NCI-H2081 (cell line): ENCODE results near the gene P3H4.
"Not testable (repeated sequence)": the region's sequence is repeated elsewhere in the genome, so short reads cannot be mapped to it uniquely, and the experiment has no call there.

Experiments used
- DNase-seq, 2 experiments: peaks; one replicate each; lab custom pipeline; 2025; lab: John Stamatoyannopoulos, UW

The P3H4 gene

GRCh38 chr17:41792845-41793783, 18.6 kb downstream of the P3H4 start:
- no peak for DNase-seq

GRCh38 chr17:41787021-41787418, 24.7 kb downstream of the P3H4 start:
- no peak for DNase-seq

GRCh38 chr17:41786227-41787020, 25.3 kb downstream of the P3H4 start, which contains the start of gene JUP:
JUP (minus strand) TSS chr17:41786711; CDS start chr17:41771854, 14,857 bp downstream.
- DNase-seq, result peak; percentile 100

- DNase-seq, result peak; percentile 61
These were observed 25.9 kb downstream of the P3H4 start for GRCh38 chr17:41785859-41786226.

- no peak for DNase-seq
These were observed 26.5 kb downstream of the P3H4 start for GRCh38 chr17:41785091-41785858.

GRCh38 chr17:41784207-41784744, 27.5 kb downstream of the P3H4 start:
- DNase-seq, result no peak

GRCh38 chr17:41782142-41782541, 29.6 kb downstream of the P3H4 start:
- no peak for DNase-seq

- DNase-seq, result no peak
These were observed 30.2 kb downstream of the P3H4 start for GRCh38 chr17:41781404-41782110.

GRCh38 chr17:41779954-41780353, 31.8 kb downstream of the P3H4 start:
- DNase-seq, result no peak

- DNase-seq, result peak; percentile 87 to 93
These were observed 34.1 kb downstream of the P3H4 start for GRCh38 chr17:41777574-41778188.

- peak in 1 of 2 experiments; percentile 58 for DNase-seq
These were observed 34.6 kb downstream of the P3H4 start for GRCh38 chr17:41777157-41777573.

- DNase-seq, result not testable (repeated sequence)
These were observed 35.4 kb downstream of the P3H4 start for GRCh38 chr17:41776262-41776900.

GRCh38 chr17:41775394-41776226, 36.1 kb downstream of the P3H4 start:
- DNase-seq, result no peak

GRCh38 chr17:41773731-41774193, 38.0 kb downstream of the P3H4 start:
- DNase-seq, result no peak

- DNase-seq, result no peak
These were observed 38.6 kb downstream of the P3H4 start for GRCh38 chr17:41773190-41773588.

GRCh38 chr17:41772586-41773189, 39.1 kb downstream of the P3H4 start:
- DNase-seq, result no peak

- DNase-seq, result no peak
These were observed 39.5 kb downstream of the P3H4 start for GRCh38 chr17:41772218-41772585.

GRCh38 chr17:41771389-41772206, 40.2 kb downstream of the P3H4 start:
- DNase-seq, result no peak
